B cell (primary cell): Measurements from ENCODE around the gene THADA. TPM values are rescaled to one million over a fixed set of nuclear protein-coding genes. Genes with fewer than 3 reads are reported as not detected.

Experiments used
- ATAC-seq: fragments of 200-7000 bp; cut with Tn5 transposase; one replicate; pipeline ENCODE4 v1.10.0; 2021; ENCODE audit warnings: low read depth, mild to moderate bottlenecking, moderate number of reproducible peaks, moderate library complexity
- CTCF ChIA-PET: fragments of 350-600 bp; sonication (Branson Sonifier 250); formaldehyde crosslinking; loops from one replicate; lab custom pipeline; 2021; ENCODE audit warnings: antibody characterized with exemption, inconsistent platforms; lab: Charles Lee
- POLR2A ChIA-PET: fragments of 350-600 bp; sonication (Branson Sonifier 250); formaldehyde crosslinking; loops from one replicate; lab custom pipeline; 2021; ENCODE audit warnings: antibody characterized with exemption; lab: Charles Lee
- DNase-seq: peaks from one replicate; pipeline ENCODE4 v3.0.0; 2013
- H2AFZ ChIP-seq: 2 replicates; pipeline ENCODE4 v1.6.1; 2012; ENCODE audit warnings: mild to moderate bottlenecking, low read depth, low read length; ENCODE audit not compliant: insufficient read depth, poor library complexity, severe bottlenecking
- H3K27ac ChIP-seq, 2 donors: 1 replicate in 1 of 2; 2 replicates in 1 of 2; pipeline ENCODE4 v1.5.1; 2012 to 2013; ENCODE audit warnings: low read length in 2 of 2, mild to moderate bottlenecking in 2 of 2, moderate library complexity in 1 of 2
- H3K27me3 ChIP-seq, 4 experiments: fragments of 200-600 bp in 1 of 4; sonication (generic) in 1 of 4; replicated peaks in 1 of 4; 1 replicate in 2 of 4; 2 replicates in 2 of 4; pipeline versions ENCODE4 v1.6.1 to v1.7.0; 2013 to 2016; ENCODE audit warnings: low read length in 3 of 4, mild to moderate bottlenecking in 2 of 4, mixed read lengths in 1 of 4, moderate library complexity in 1 of 4; ENCODE audit not compliant: insufficient read depth in 4 of 4, control insufficient read depth in 3 of 4; ENCODE audit errors: control extremely low read depth in 1 of 4
- H3K36me3 ChIP-seq, 2 experiments: replicated peaks in 1 of 2; 1 replicate in 1 of 2; 2 replicates in 1 of 2; pipeline versions ENCODE4 v1.6.1 to v1.7.1; 2013; ENCODE audit warnings: low read length in 1 of 2; ENCODE audit not compliant: insufficient read depth in 2 of 2, control insufficient read depth in 1 of 2; ENCODE audit errors: control extremely low read depth in 1 of 2, extremely low read depth in 1 of 2
- H3K4me1 ChIP-seq, 2 donors: fragments of 200-600 bp in 1 of 2; sonication (generic) in 1 of 2; 1 replicate in 1 of 2; 2 replicates in 1 of 2; pipeline versions ENCODE4 v1.5.1 to v1.6.1; 2013 to 2017; ENCODE audit warnings: low read length in 2 of 2; ENCODE audit not compliant: control insufficient read depth in 2 of 2, insufficient read depth in 2 of 2
- H3K4me2 ChIP-seq: replicated peaks from 2 replicates; pipeline ENCODE3; 2012; ENCODE audit warnings: mild to moderate bottlenecking, low read depth, low read length; ENCODE audit not compliant: poor library complexity, severe bottlenecking
- H3K4me3 ChIP-seq, 5 experiments: fragments of 200-600 bp in 1 of 5; sonication (generic) in 1 of 5; 1 replicate in 3 of 5; 2 replicates in 2 of 5; pipeline versions ENCODE4 v1.5.1 to v1.7.0; 2011 to 2016; ENCODE audit warnings: low read length in 4 of 5, mild to moderate bottlenecking in 4 of 5, low read depth in 2 of 5, control low read depth in 1 of 5, moderate library complexity in 1 of 5; ENCODE audit not compliant: insufficient read depth in 1 of 5; ENCODE audit errors: control extremely low read depth in 1 of 5, extremely low read depth in 1 of 5
- H3K79me2 ChIP-seq: fragments of 200-600 bp; sonication (generic); one replicate; pipeline ENCODE4 v1.6.0; 2016; ENCODE audit warnings: low read length; ENCODE audit not compliant: control insufficient read depth, insufficient read depth
- H3K9ac ChIP-seq: fragments of 200-600 bp; sonication (generic); 2 replicates; pipeline ENCODE4 v1.6.1; 2017; ENCODE audit warnings: mild to moderate bottlenecking, low read length, moderate library complexity
- H3K9me3 ChIP-seq, 3 donors: one replicate each; pipeline versions ENCODE4 v1.6.1 to v1.7.1; 2013; ENCODE audit warnings: low read length in 2 of 3; ENCODE audit not compliant: control insufficient read depth in 2 of 3, insufficient read depth in 1 of 3; ENCODE audit errors: control extremely low read depth in 1 of 3
- H4K20me1 ChIP-seq: 2 replicates; pipeline ENCODE4 v1.6.0; 2012; ENCODE audit warnings: mild to moderate bottlenecking, low read length; ENCODE audit not compliant: insufficient read depth, control insufficient read depth, poor library complexity, severe bottlenecking
- H3K27ac Mint-ChIP-seq: one replicate; pipeline ENCODE4 v1.8.0; 2021; ENCODE audit warnings: mixed read lengths
- H3K27me3 Mint-ChIP-seq: one replicate; pipeline ENCODE4 v1.8.0; 2021; ENCODE audit warnings: mixed read lengths
- H3K4me1 Mint-ChIP-seq: one replicate; pipeline ENCODE4 v1.8.0; 2021; ENCODE audit warnings: mixed read lengths
- H3K4me3 Mint-ChIP-seq: one replicate; pipeline ENCODE4 v1.8.0; 2021; ENCODE audit warnings: mixed read lengths
- H3K9me3 Mint-ChIP-seq: one replicate; pipeline ENCODE4 v1.8.0; 2022; ENCODE audit warnings: mixed read lengths; ENCODE audit not compliant: insufficient read depth
- EZH2 ChIP-seq: IDR thresholded peaks from 2 replicates; pipeline ENCODE4 v1.6.1; 2012; ENCODE audit warnings: borderline replicate concordance, low read depth, mild to moderate bottlenecking, moderate library complexity, low read length; ENCODE audit not compliant: insufficient read depth, poor library complexity, severe bottlenecking
- WGBS: methylation state at CpG from one replicate; pipeline ENCODE4 v1.1.5; 2013; ENCODE audit warnings: missing lambda C conversion rate; ENCODE audit not compliant: insufficient coverage; 5-methylcytosine and 5-hydroxymethylcytosine counted together
- intact Hi-C: fragments of 100-400 bp; cut with micrococcal nuclease; formaldehyde crosslinking; loops from one replicate; pipeline ENCODE4 v1.10.0; 2022
- polyA plus RNA-seq: library from polyadenylated mRNA; depleted of rRNA; stranded (reverse); fragments of >200 nt; gene quantifications from 2 replicates; pipeline ENCODE4 v1.2.3, GENCODE V29; 2012
- total RNA-seq, 2 donors: library from RNA; stranded (reverse); fragments of 120-200 nt in 1 of 2; gene quantifications; 1 replicate in 1 of 2; 2 replicates in 1 of 2; pipeline versions ENCODE4 v1.2.3 to v1.2.4, GENCODE V29; 2013 to 2022
- TF ChIP-seq, protein P1 (sequence below): fragments of 200-600 bp; IDR thresholded peaks from one replicate; pipeline ENCODE4 v1.8.0; 2022; ENCODE audit warnings: antibody characterized with exemption, mild to moderate bottlenecking

Gene THADA
- total and polyA plus RNA-seq, 2 donors (not counting 1 experiment from before 2014, with no cell fraction given): 17.6 to 48.5 TPM

DNA sequence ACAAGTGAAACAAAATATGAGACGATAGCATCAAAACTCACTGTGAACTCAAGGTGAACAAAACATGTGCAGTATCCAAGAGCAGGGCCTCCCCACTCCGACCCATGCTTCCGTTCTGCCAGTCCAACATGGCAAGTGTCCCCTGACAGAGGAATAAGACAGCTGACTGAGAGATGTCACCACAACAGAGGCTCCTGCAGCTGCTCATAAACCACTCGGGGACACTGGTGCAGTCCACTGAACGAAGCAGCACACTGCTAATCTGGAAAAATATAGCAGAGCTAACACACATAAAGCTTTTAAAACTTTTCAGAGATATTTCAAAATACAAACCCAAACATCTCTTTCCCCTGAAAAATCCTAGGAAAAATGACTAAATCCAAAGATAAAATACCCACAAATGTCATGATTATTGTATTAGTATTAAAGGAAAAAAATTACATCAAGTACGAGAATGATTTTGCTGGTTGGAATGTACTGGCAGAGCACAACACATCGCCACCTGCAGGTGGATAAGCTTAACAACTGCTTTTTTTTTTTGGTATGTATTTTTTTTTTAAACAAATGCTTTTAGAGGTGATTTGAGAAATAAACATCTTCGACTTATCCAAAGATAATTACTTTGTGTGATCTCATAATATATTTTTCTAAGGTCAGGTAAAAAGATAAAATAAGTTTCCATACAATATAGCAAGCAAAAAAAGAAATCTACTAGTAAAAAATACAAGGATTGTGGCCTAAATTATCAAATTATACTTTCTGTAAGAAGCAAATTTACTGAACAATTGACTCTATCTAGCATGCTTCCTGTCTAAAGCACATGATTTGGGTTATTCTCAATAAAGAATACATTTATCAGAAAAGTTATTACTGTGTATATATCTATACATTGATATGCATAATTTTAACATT is 18.6 kb downstream of the THADA start:
- Histone ChIP-seq H3K36me3 (peaks cover 0 to 68% of the 10 kb centered on the region in 2 experiments), H3K27me3 (no peaks in the 10 kb centered on the region), H3K79me2 (no peaks in the 10 kb centered on the region), H2AFZ (no peak overlapping the region), H3K9me3 (no peaks in the 10 kb centered on the region), H3K9ac (no peak overlapping the region), H3K27ac (no peak overlapping the region), H3K4me1 (no peaks in the 10 kb centered on the region), H4K20me1 (no peaks in the 10 kb centered on the region), H3K4me3 (no peak overlapping the region), H3K4me2 (no peak overlapping the region)
- Mint-ChIP-seq H3K27me3 (no peaks in the 10 kb centered on the region), H3K4me3 (no peak overlapping the region), H3K9me3 (no peaks in the 10 kb centered on the region), H3K27ac (no peak overlapping the region), H3K4me1 (no peaks in the 10 kb centered on the region)
- POLR2A ChIA-PET: interaction anchor here (0.6 to 0.7 kb wide), 3 partner anchors 166 to 698 kb away, joined by 3 to 4 read pairs (median 3); no protein-coding TSS in a partner anchor
- DNase-seq: peak; percentile 60
- no peak for ATAC-seq
- TF ChIP-seq, protein P1, sequence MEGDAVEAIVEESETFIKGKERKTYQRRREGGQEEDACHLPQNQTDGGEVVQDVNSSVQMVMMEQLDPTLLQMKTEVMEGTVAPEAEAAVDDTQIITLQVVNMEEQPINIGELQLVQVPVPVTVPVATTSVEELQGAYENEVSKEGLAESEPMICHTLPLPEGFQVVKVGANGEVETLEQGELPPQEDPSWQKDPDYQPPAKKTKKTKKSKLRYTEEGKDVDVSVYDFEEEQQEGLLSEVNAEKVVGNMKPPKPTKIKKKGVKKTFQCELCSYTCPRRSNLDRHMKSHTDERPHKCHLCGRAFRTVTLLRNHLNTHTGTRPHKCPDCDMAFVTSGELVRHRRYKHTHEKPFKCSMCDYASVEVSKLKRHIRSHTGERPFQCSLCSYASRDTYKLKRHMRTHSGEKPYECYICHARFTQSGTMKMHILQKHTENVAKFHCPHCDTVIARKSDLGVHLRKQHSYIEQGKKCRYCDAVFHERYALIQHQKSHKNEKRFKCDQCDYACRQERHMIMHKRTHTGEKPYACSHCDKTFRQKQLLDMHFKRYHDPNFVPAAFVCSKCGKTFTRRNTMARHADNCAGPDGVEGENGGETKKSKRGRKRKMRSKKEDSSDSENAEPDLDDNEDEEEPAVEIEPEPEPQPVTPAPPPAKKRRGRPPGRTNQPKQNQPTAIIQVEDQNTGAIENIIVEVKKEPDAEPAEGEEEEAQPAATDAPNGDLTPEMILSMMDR: peak; percentile 95
- TF ChIP-seq EZH2: no peak
- intact Hi-C loops: loop anchor here (1.0 kb wide), 3 partner anchors 630 to 750 kb away; no protein-coding TSS in a partner anchor
- WGBS: 88% methylated on average over 5 of the region's 8 CpGs
- CTCF ChIA-PET: interaction anchor here (0.5 to 3.8 kb wide), 33 partner anchors 10 to 1742 kb away, joined by 3 to 33 read pairs (median 4); partner anchors contain the start of gene THADA

DNA sequence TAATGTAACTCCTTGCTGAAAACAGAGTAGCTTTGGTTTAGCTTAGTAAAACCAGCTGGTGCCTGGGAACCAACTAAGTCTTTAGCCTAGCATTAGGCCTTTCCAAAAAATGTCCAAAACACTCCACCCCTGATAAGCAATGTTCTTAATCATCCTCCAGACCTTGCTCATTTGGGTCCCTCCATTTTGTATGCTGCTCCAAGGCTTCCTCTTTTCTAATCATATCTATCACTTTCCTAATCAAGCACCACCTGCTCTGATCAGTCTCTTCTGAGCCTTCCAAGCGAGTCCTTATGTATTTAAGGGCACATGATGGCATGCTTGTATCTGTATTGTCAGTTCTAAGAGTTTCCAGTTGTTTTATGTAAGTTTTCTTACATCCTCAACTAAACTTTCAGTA is 23.6 kb downstream of the THADA start:
- H3K4me1 ChIP-seq: no peaks in the 10 kb centered on the region
- H3K9ac ChIP-seq: no peak overlapping the region
- H3K4me1 Mint-ChIP-seq: peaks cover 4% of the 10 kb centered on the region
- H4K20me1 ChIP-seq: no peaks in the 10 kb centered on the region
- DNase-seq (no peak), ATAC-seq (no peak)
- H3K4me3 Mint-ChIP-seq: no peak overlapping the region
- no peaks in the 10 kb centered on the region for H3K27me3 Mint-ChIP-seq
- no peaks in the 10 kb centered on the region for H3K79me2 ChIP-seq
- TF ChIP-seq, protein P1: no peak
- TF ChIP-seq EZH2: no peak
- peaks cover 8 to 77% of the 10 kb centered on the region in 2 experiments for H3K36me3 ChIP-seq
- ChIA-PET POLR2A (no interaction called here), CTCF (interaction anchor here (0.6 to 1.2 kb wide), 2 partner anchors 713 to 915 kb away, joined by 3 to 6 read pairs; no protein-coding TSS in a partner anchor)
- no peak overlapping the region for H3K27ac ChIP-seq
- H3K9me3 ChIP-seq: no peaks in the 10 kb centered on the region
- intact Hi-C loops: no loop called here
- no peaks in the 10 kb centered on the region for H3K27me3 ChIP-seq
- WGBS: no CpG with 5 or more reads among the region's 1 CpG
- H3K9me3 Mint-ChIP-seq: no peaks in the 10 kb centered on the region
- no peak overlapping the region for H3K4me3 ChIP-seq
- H3K27ac Mint-ChIP-seq: no peak overlapping the region
- no peak overlapping the region for H3K4me2 ChIP-seq
- no peak overlapping the region for H2AFZ ChIP-seq
